K562 (cell line): ENCODE measurements around the gene SLC38A7. TPM values are rescaled to one million over a fixed set of nuclear protein-coding genes. Genes with fewer than 3 reads are reported as not detected.
A peak's percentile ranks its signal among the peaks of the same experiment; 100 is the strongest.

Source experiments
- ARNT ChIP-seq, 2 experiments: fragments of 450-650 bp; IDR thresholded peaks; 2 replicates each; pipeline ENCODE4 v1.6.1; 2016; ENCODE audit warnings: mild to moderate bottlenecking in 1 of 2
- CBFA2T3 ChIP-seq: fragments of 450-650 bp; IDR thresholded peaks from 2 replicates; pipeline ENCODE4 v1.6.1; 2017
- CBX2 ChIP-seq: fragments of 200-600 bp; sonication (generic); IDR thresholded peaks from one replicate; pipeline ENCODE4 v1.6.1; 2012; ENCODE audit warnings: mild to moderate bottlenecking, low read length, inconsistent platforms; ENCODE audit not compliant: insufficient read depth, poor library complexity, severe bottlenecking
- ERF ChIP-seq: fragments of 450-650 bp; formaldehyde crosslinking; IDR thresholded peaks from 2 replicates; pipeline ENCODE4 v1.4.0; 2020; ENCODE audit warnings: mild to moderate bottlenecking, mixed read lengths
- FOXJ2 ChIP-seq: fragments of 200-800 bp; sonication (Bioruptor generic); IDR thresholded peaks from 2 replicates; pipeline ENCODE4 v1.6.1; 2016; ENCODE audit warnings: missing genetic modification characterization, missing compliant biosample characterization
- FOXK2 ChIP-seq, 2 experiments: fragments of 450-650 bp; IDR thresholded peaks in 1 of 2; conservative IDR thresholded peaks in 1 of 2; 2 replicates each; pipeline ENCODE4 v1.6.1; 2016; ENCODE audit warnings: low read depth in 2 of 2, mild to moderate bottlenecking in 1 of 2
- GTF2E2 ChIP-seq: fragments of 200-800 bp; sonication (Bioruptor generic); IDR thresholded peaks from 2 replicates; pipeline ENCODE4 v1.6.1; 2016; ENCODE audit warnings: missing genetic modification characterization, missing compliant biosample characterization
- HCFC1 ChIP-seq: IDR thresholded peaks from 2 replicates; pipeline ENCODE4 v1.6.1; 2012; ENCODE audit warnings: low read depth, low read length, improper control_type of control experiment
- ILK ChIP-seq: fragments of 450-650 bp; IDR thresholded peaks from 2 replicates; pipeline ENCODE4 v1.6.1; 2016; ENCODE audit warnings: missing genetic modification characterization, low read depth, mild to moderate bottlenecking, missing compliant biosample characterization, moderate library complexity, borderline replicate concordance
- JUNB ChIP-seq: fragments of 450-650 bp; formaldehyde crosslinking; conservative IDR thresholded peaks from 2 replicates; pipeline ENCODE4 v1.4.0; 2020; ENCODE audit warnings: mild to moderate bottlenecking
- MED1 ChIP-seq: sonication (generic); formaldehyde crosslinking; IDR thresholded peaks from 2 replicates; pipeline ENCODE4 v1.8.1; 2023; ENCODE audit warnings: missing genetic modification reagents, borderline replicate concordance
- MEIS2 ChIP-seq: fragments of 450-650 bp; IDR thresholded peaks from 2 replicates; pipeline ENCODE4 v1.6.1; 2014; ENCODE audit warnings: mild to moderate bottlenecking; ENCODE audit not compliant: partially characterized antibody
- PHF8 ChIP-seq: fragments of 200-600 bp; sonication (generic); IDR thresholded peaks from 2 replicates; pipeline ENCODE4 v1.6.1; 2012; ENCODE audit warnings: mixed run types, mild to moderate bottlenecking, inconsistent platforms, low read length, moderate library complexity, borderline replicate concordance
- SMARCA4 ChIP-seq: fragments of 450-650 bp; IDR thresholded peaks from 2 replicates; pipeline ENCODE4 v1.6.1; 2016
- SMARCA5 ChIP-seq: fragments of 450-650 bp; IDR thresholded peaks from 2 replicates; pipeline ENCODE4 v1.6.1; 2016
- SNRNP70 ChIP-seq: fragments of 200-400 bp; formaldehyde crosslinking; optimal IDR thresholded peaks from 2 replicates; pipeline ENCODE3; 2017; ENCODE audit warnings: low read depth, low read length
- SP1 ChIP-seq: sonication (generic); formaldehyde crosslinking; IDR thresholded peaks from 2 replicates; pipeline ENCODE4 v1.8.1; 2022; ENCODE audit warnings: mild to moderate bottlenecking, missing genetic modification reagents
- STAG1 ChIP-seq: sonication (generic); formaldehyde crosslinking; IDR thresholded peaks from 2 replicates; pipeline ENCODE4 v1.5.0; 2020; ENCODE audit warnings: missing genetic modification reagents, borderline replicate concordance
- TAL1 ChIP-seq: fragments of 450-650 bp; IDR thresholded peaks from 2 replicates; pipeline ENCODE4 v1.6.1; 2016; ENCODE audit warnings: mild to moderate bottlenecking
- TCF7 ChIP-seq: sonication (generic); IDR thresholded peaks from 2 replicates; pipeline ENCODE4 v1.6.1; 2016; ENCODE audit warnings: antibody characterized with exemption, borderline replicate concordance
- U2AF1 ChIP-seq: fragments of 200-400 bp; formaldehyde crosslinking; optimal IDR thresholded peaks from 2 replicates; pipeline ENCODE3; 2017; ENCODE audit warnings: mild to moderate bottlenecking, low read depth, low read length, moderate library complexity
- ZFX ChIP-seq: sonication (generic); formaldehyde crosslinking; IDR thresholded peaks from 2 replicates; pipeline ENCODE4 v1.8.0; 2022; ENCODE audit warnings: mild to moderate bottlenecking, missing genetic modification reagents, moderate library complexity
- ZNF121 ChIP-seq: sonication (generic); formaldehyde crosslinking; conservative IDR thresholded peaks from 2 replicates; pipeline ENCODE4 v1.8.0; 2022; ENCODE audit warnings: missing genetic modification reagents
- ZNF324 ChIP-seq: fragments of 250-450 bp; sonication (Bioruptor Pico); IDR thresholded peaks from 2 replicates; pipeline ENCODE4 v1.4.0; 2020; ENCODE audit warnings: mild to moderate bottlenecking
- ZNF551 ChIP-seq: fragments of 250-450 bp; sonication (Bioruptor Pico); IDR thresholded peaks from 2 replicates; pipeline ENCODE4 v1.5.0; 2021; ENCODE audit warnings: mild to moderate bottlenecking, moderate library complexity
- ZNF785 ChIP-seq: fragments of 250-450 bp; sonication (Bioruptor Pico); IDR thresholded peaks from 2 replicates; pipeline ENCODE4 v1.4.0; 2020; ENCODE audit warnings: mild to moderate bottlenecking
- polyA plus RNA-seq, 8 experiments: library from polyadenylated mRNA; depleted of rRNA in 4 of 8; stranded (reverse) in 5 of 8; unstranded in 3 of 8; fragments of >200 nt; fragmentation: Nextera tagmentation in 2 of 8; fragmentation: Illumina TruSeq in 1 of 8; extraction: Ambion mirVana in 2 of 8; extraction: Trizol in 1 of 8; gene quantifications; 2 replicates each; pipeline versions ENCODE4 v1.2.1 to v1.2.3, GENCODE V29; 2011 to 2014; ENCODE audit warnings: inconsistent platforms in 1 of 8, missing spikeins in 1 of 8
- total RNA-seq, 7 experiments: library from RNA; depleted of rRNA in 6 of 7; stranded (reverse); fragments of >200 nt in 6 of 7; fragmentation: Illumina TruSeq in 2 of 7; extraction: Trizol in 2 of 7; gene quantifications; 2 replicates each; pipeline versions ENCODE4 v1.2.1 to v1.2.3, GENCODE V29; 2011 to 2021; ENCODE audit warnings: low replicate concordance in 1 of 7
- TF ChIP-seq, protein P1 (sequence below): IDR thresholded peaks from 2 replicates; pipeline ENCODE4 v1.6.1; 2016; ENCODE audit warnings: missing genetic modification characterization, missing compliant biosample characterization
- TF ChIP-seq, protein P2 (sequence below), 2 experiments: fragments of 450-650 bp; IDR thresholded peaks; 2 replicates each; pipeline ENCODE4 v1.6.1; 2016

Gene SLC38A7
- total and polyA plus RNA-seq, 9 of the 15 experiments (the other 6 are each of a cell fraction or from before 2014, with no cell fraction given) = 2.7 to 12.2 (median 6.5) TPM

DNA sequence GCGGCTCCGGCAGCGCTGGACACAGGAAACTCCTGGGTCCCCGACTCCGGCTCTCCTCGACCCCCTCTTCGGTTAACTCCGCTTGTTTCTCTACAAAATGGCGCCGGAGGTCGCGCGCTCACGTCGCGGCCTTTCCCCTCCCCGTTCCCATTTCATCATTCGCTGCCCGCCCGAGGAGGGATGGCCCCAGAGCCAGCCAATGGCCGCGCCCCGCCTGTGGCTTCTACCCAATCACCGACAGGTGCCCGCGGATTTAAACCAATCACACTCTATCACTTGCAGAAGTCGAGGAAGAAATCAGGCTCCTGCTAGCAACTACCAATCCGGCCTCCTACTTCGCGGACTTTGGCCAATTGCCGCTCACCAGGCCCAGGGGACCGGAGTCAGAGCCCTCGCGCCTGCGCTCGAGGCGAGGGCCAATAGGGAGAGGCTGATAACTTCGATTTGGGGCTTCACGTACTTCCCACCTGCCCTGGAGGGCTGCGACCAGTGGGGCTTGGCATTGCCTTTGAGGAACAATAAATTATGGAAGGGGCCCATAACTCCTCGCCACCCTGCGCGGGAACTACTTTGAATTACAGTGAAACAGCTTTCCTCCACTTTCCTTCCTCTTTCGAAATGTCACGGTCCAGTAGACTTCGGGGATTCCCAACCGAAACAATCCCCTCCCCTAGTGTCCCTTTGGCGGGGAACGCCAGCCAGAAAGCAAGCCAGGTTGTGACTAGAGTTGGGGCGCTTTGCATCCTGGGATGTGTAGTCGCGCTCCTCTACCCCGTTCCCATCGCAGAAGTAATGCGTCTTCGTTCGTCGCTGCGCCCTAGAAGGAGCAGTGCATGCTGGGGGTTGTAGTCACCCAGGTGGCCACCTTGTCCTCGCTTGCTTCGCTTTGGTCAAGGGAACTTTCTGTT, 54.6 kb downstream of the SLC38A7 start, which contains the start of gene CNOT1 (continued):
- TF ChIP-seq STAG1 (CRISPR knock-in tag) (no peak), ZFX (CRISPR knock-in tag) (peak; percentile 58), TCF7 (0 out of 2 replicates have a peak, but pooled peaks have one; percentile 70), MED1 (CRISPR knock-in tag) (no peak), GTF2E2 (tag) (no peak; the same call in 1 of the 2 replicates), ARNT (IDR thresholded peaks at IDR 0.05) (peak; percentile 55 to 66; a peak in 1 of 4 replicates), CBFA2T3 (no peak), HCFC1 (peak; percentile 100), SP1 (peak; percentile 34), CBX2 (no peak), PHF8 (peak; percentile 61; the same call in 1 of the 2 replicates), ZNF121 (no peak), FOXJ2 (tag) (peak; percentile 98), SNRNP70 (no peak), ZNF324 (CRISPR knock-in tag) (no peak), FOXK2 (conservative IDR thresholded peaks at IDR 0.05 in 1 of 2, IDR thresholded peaks at IDR 0.05 in 1 of 2; ENCODE audit: low read depth in 2 of 2) (peak; percentile 84 to 89; a peak in 3 of 4 replicates), JUNB (CRISPR knock-in tag) (no peak), TAL1 (no peak), MEIS2 (peak; percentile 83), ZNF785 (CRISPR knock-in tag) (no peak), ERF (CRISPR knock-in tag) (no peak), SMARCA5 (peak; percentile 55; the same call in 1 of the 2 replicates), ILK (tag) (no peak), U2AF1 (no peak), ZNF551 (no peak), SMARCA4 (no peak)
- TF ChIP-seq, protein P1, sequence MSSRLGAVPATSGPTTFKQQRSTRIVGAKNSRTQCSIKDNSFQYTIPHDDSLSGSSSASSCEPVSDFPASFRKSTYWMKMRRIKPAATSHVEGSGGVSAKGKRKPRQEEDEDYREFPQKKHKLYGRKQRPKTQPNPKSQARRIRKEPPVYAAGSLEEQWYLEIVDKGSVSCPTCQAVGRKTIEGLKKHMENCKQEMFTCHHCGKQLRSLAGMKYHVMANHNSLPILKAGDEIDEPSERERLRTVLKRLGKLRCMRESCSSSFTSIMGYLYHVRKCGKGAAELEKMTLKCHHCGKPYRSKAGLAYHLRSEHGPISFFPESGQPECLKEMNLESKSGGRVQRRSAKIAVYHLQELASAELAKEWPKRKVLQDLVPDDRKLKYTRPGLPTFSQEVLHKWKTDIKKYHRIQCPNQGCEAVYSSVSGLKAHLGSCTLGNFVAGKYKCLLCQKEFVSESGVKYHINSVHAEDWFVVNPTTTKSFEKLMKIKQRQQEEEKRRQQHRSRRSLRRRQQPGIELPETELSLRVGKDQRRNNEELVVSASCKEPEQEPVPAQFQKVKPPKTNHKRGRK = no peak
- TF ChIP-seq, protein P2, sequence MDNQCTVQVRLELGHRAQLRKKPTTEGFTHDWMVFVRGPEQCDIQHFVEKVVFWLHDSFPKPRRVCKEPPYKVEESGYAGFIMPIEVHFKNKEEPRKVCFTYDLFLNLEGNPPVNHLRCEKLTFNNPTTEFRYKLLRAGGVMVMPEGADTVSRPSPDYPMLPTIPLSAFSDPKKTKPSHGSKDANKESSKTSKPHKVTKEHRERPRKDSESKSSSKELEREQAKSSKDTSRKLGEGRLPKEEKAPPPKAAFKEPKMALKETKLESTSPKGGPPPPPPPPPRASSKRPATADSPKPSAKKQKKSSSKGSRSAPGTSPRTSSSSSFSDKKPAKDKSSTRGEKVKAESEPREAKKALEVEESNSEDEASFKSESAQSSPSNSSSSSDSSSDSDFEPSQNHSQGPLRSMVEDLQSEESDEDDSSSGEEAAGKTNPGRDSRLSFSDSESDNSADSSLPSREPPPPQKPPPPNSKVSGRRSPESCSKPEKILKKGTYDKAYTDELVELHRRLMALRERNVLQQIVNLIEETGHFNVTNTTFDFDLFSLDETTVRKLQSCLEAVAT (IDR thresholded peaks at IDR 0.05) = peak; percentile 81 to 98
